Activated T-cell treated with anti-CD3 and anti-CD28 coated beads, Interleukin-2, amount 50 U/mL, for 72 hours (primary cell): ENCODE results near the gene CRACR2A. TPM values are rescaled to one million over a fixed set of nuclear protein-coding genes. Genes with fewer than 3 reads are reported as not detected.

Source experiments
- ATAC-seq, 2 donors: fragments of 150-1000 bp; cut with Tn5 transposase; replicated peaks in 1 of 2; 2 replicates each; pipeline ENCODE4 v1.10.0; 2021; ENCODE audit warnings: moderate library complexity in 2 of 2, mild to moderate bottlenecking in 1 of 2
- DNase-seq, 2 donors: peaks; one replicate each; pipeline ENCODE4 v3.0.0; 2021 to 2022; ENCODE audit warnings: mixed read lengths in 1 of 2
- H3K27ac Mint-ChIP-seq: one replicate; pipeline ENCODE4 v1.8.0; 2022; ENCODE audit warnings: mild to moderate bottlenecking, moderate library complexity, mixed read lengths
- H3K27me3 Mint-ChIP-seq: one replicate; pipeline ENCODE4 v1.8.0; 2022; ENCODE audit warnings: low read depth, mixed read lengths
- H3K36me3 Mint-ChIP-seq, 2 donors: one replicate each; pipeline ENCODE4 v1.8.0; 2022; ENCODE audit warnings: mixed read lengths in 2 of 2, mild to moderate bottlenecking in 1 of 2; ENCODE audit not compliant: insufficient read depth in 2 of 2
- H3K4me1 Mint-ChIP-seq: one replicate; pipeline ENCODE4 v1.8.0; 2022; ENCODE audit warnings: low read depth, mixed read lengths
- H3K4me3 Mint-ChIP-seq, 2 donors: one replicate each; pipeline ENCODE4 v1.8.0; 2022; ENCODE audit warnings: mild to moderate bottlenecking in 2 of 2, mixed read lengths in 2 of 2, moderate library complexity in 2 of 2
- H3K9me3 Mint-ChIP-seq, 2 donors: one replicate each; pipeline ENCODE4 v1.8.0; 2022; ENCODE audit warnings: mixed read lengths in 2 of 2
- total RNA-seq, 2 donors: library from RNA; stranded (reverse); gene quantifications; one replicate each; pipeline ENCODE4 v1.2.3, GENCODE V29; 2022

CRACR2A gene
- total RNA-seq, 2 donors from 2014 or later = 20.0 to 25.5 TPM

- H3K36me3 Mint-ChIP-seq = peaks cover 1 to 3% of the 10 kb centered on the region in 2 donors
- ATAC-seq (no peak), DNase-seq (no peak)
- H3K27me3 Mint-ChIP-seq = no peaks in the 10 kb centered on the region
- no peak overlapping the region for H3K27ac Mint-ChIP-seq
- no peak overlapping the region for H3K4me3 Mint-ChIP-seq
- no peaks in the 10 kb centered on the region for H3K9me3 Mint-ChIP-seq
- peaks cover 12% of the 10 kb centered on the region for H3K4me1 Mint-ChIP-seq
Measured at GRCh38 chr12:3770891-3771290, 18.0 kb upstream of the CRACR2A start.

GRCh38 chr12:3768911-3769447, 16.1 kb upstream of the CRACR2A start:
- H3K27ac Mint-ChIP-seq = no peak overlapping the region
- peaks cover 1 to 3% of the 10 kb centered on the region in 2 donors for H3K36me3 Mint-ChIP-seq
- H3K27me3 Mint-ChIP-seq = no peaks in the 10 kb centered on the region
- no peaks in the 10 kb centered on the region for H3K9me3 Mint-ChIP-seq
- H3K4me1 Mint-ChIP-seq = peaks cover 16% of the 10 kb centered on the region
- DNase-seq (no peak), ATAC-seq (no peak)
- no peak overlapping the region for H3K4me3 Mint-ChIP-seq

- ATAC-seq (no peak), DNase-seq (no peak)
- Mint-ChIP-seq H3K4me1 (peaks cover 16% of the 10 kb centered on the region), H3K9me3 (no peaks in the 10 kb centered on the region), H3K27ac (no peak overlapping the region), H3K27me3 (no peaks in the 10 kb centered on the region), H3K36me3 (peaks cover 2 to 3% of the 10 kb centered on the region in 2 donors), H3K4me3 (no peak overlapping the region)
Measured at GRCh38 chr12:3761116-3761735, 8.3 kb upstream of the CRACR2A start.

- no peaks in the 10 kb centered on the region for H3K9me3 Mint-ChIP-seq
- peaks cover 13% of the 10 kb centered on the region for H3K4me1 Mint-ChIP-seq
- no peak for ATAC-seq
- H3K27ac Mint-ChIP-seq = no peak overlapping the region
- no peak for DNase-seq
- no peaks in the 10 kb centered on the region for H3K27me3 Mint-ChIP-seq
- no peak overlapping the region for H3K4me3 Mint-ChIP-seq
- peaks cover 2 to 3% of the 10 kb centered on the region in 2 donors for H3K36me3 Mint-ChIP-seq
Measured at GRCh38 chr12:3759878-3760277, 7.0 kb upstream of the CRACR2A start.

- Mint-ChIP-seq H3K27ac (no peak overlapping the region), H3K27me3 (no peaks in the 10 kb centered on the region), H3K36me3 (peaks cover 2 to 3% of the 10 kb centered on the region in 2 donors), H3K4me3 (no peak overlapping the region), H3K4me1 (peaks cover 21% of the 10 kb centered on the region), H3K9me3 (no peaks in the 10 kb centered on the region)
- ATAC-seq (no peak), DNase-seq (no peak)
Measured at GRCh38 chr12:3757261-3757660, 4.4 kb upstream of the CRACR2A start.

- no peaks in the 10 kb centered on the region for H3K9me3 Mint-ChIP-seq
- DNase-seq (no peak), ATAC-seq (no peak)
- no peak overlapping the region for H3K4me3 Mint-ChIP-seq
- peaks cover 34% of the 10 kb centered on the region for H3K4me1 Mint-ChIP-seq
- peaks cover 2 to 3% of the 10 kb centered on the region in 2 donors for H3K36me3 Mint-ChIP-seq
- H3K27ac Mint-ChIP-seq = no peak overlapping the region
- no peaks in the 10 kb centered on the region for H3K27me3 Mint-ChIP-seq
Measured at GRCh38 chr12:3755898-3756297, 3.0 kb upstream of the CRACR2A start.

GRCh38 chr12:3753544-3754284, 805 bp upstream of the CRACR2A start:
- no peaks in the 10 kb centered on the region for H3K27me3 Mint-ChIP-seq
- ATAC-seq (no peak), DNase-seq (peak in 1 of 2 donors; percentile 19)
- peak overlapping the region; percentile 92 for H3K27ac Mint-ChIP-seq
- peak overlapping the region; percentile 80 to 91 for H3K4me3 Mint-ChIP-seq
- H3K9me3 Mint-ChIP-seq = no peaks in the 10 kb centered on the region
- peaks cover 3% of the 10 kb centered on the region in 2 donors for H3K36me3 Mint-ChIP-seq
- peaks cover 48% of the 10 kb centered on the region for H3K4me1 Mint-ChIP-seq

GRCh38 chr12:3752096-3752709, 706 bp downstream of the CRACR2A start:
- Mint-ChIP-seq H3K27ac (peak overlapping the region; percentile 83), H3K9me3 (no peaks in the 10 kb centered on the region), H3K4me3 (peak overlapping the region; percentile 80 to 91), H3K4me1 (peaks cover 54% of the 10 kb centered on the region), H3K27me3 (no peaks in the 10 kb centered on the region), H3K36me3 (peaks cover 0 to 4% of the 10 kb centered on the region in 2 donors)
- ATAC-seq (peak; percentile 83 to 87), DNase-seq (peak; percentile 80)

- peaks cover 54% of the 10 kb centered on the region for H3K4me1 Mint-ChIP-seq
- DNase-seq (no peak), ATAC-seq (no peak)
- H3K9me3 Mint-ChIP-seq = no peaks in the 10 kb centered on the region
- H3K27ac Mint-ChIP-seq = peak overlapping the region; percentile 76
- H3K4me3 Mint-ChIP-seq = peak overlapping the region; percentile 80 to 91
- H3K36me3 Mint-ChIP-seq = peaks cover 2 to 4% of the 10 kb centered on the region in 2 donors
- no peaks in the 10 kb centered on the region for H3K27me3 Mint-ChIP-seq
Measured at GRCh38 chr12:3751151-3752095, 1.5 kb downstream of the CRACR2A start.

GRCh38 chr12:3750616-3751015, 2.3 kb downstream of the CRACR2A start:
- Mint-ChIP-seq H3K4me1 (peaks cover 54% of the 10 kb centered on the region), H3K27me3 (no peaks in the 10 kb centered on the region), H3K27ac (no peak overlapping the region), H3K9me3 (no peaks in the 10 kb centered on the region), H3K36me3 (peaks cover 3 to 6% of the 10 kb centered on the region in 2 donors), H3K4me3 (peak overlapping the region in 1 of 2 donors; percentile 80)
- ATAC-seq (no peak), DNase-seq (no peak)

GRCh38 chr12:3748620-3749019, 4.3 kb downstream of the CRACR2A start:
- Mint-ChIP-seq H3K4me3 (no peak overlapping the region), H3K36me3 (peaks cover 3 to 12% of the 10 kb centered on the region in 2 donors), H3K9me3 (no peaks in the 10 kb centered on the region), H3K27ac (no peak overlapping the region), H3K27me3 (no peaks in the 10 kb centered on the region), H3K4me1 (peaks cover 57% of the 10 kb centered on the region)
- DNase-seq = no peak
- no peak for ATAC-seq

GRCh38 chr12:3747976-3748619, 4.8 kb downstream of the CRACR2A start:
- no peaks in the 10 kb centered on the region for H3K9me3 Mint-ChIP-seq
- H3K4me1 Mint-ChIP-seq = peaks cover 59% of the 10 kb centered on the region
- no peak for ATAC-seq
- H3K4me3 Mint-ChIP-seq = no peak overlapping the region
- peaks cover 3 to 12% of the 10 kb centered on the region in 2 donors for H3K36me3 Mint-ChIP-seq
- no peak for DNase-seq
- no peaks in the 10 kb centered on the region for H3K27me3 Mint-ChIP-seq
- no peak overlapping the region for H3K27ac Mint-ChIP-seq
